Measurements from ENCODE around the gene GPR26. TPM values are rescaled to one million over a fixed set of nuclear protein-coding genes. Genes with fewer than 3 reads are reported as not detected.

GPR26 gene
- total RNA-seq, 1 donor from 2014 or later: 0.14 TPM

DNA sequence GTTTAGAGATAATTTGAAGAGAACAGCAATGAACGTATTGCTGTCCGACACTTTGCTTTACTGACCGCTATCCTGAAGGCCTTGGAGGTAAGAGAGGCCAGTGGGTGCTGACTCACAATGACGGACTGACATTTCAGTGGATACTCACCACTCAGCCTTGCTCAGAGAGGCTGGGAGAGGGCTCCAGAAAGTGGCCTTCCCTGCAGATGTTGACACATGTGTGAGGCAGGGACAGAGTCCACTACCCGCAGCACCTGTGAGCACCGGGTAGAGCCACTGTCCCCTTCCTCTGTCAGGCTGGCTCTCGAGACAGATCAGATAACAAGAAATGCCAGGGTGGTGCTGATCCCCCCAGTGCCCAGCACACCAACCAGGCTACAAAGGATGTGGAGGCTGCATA lies 75.0 kb downstream of the GPR26 start:
- H3K4me1 Mint-ChIP-seq (ENCODE audit: unreplicated experiment): peaks cover 6% of the 10 kb centered on the region
- TF ChIP-seq, protein P1, sequence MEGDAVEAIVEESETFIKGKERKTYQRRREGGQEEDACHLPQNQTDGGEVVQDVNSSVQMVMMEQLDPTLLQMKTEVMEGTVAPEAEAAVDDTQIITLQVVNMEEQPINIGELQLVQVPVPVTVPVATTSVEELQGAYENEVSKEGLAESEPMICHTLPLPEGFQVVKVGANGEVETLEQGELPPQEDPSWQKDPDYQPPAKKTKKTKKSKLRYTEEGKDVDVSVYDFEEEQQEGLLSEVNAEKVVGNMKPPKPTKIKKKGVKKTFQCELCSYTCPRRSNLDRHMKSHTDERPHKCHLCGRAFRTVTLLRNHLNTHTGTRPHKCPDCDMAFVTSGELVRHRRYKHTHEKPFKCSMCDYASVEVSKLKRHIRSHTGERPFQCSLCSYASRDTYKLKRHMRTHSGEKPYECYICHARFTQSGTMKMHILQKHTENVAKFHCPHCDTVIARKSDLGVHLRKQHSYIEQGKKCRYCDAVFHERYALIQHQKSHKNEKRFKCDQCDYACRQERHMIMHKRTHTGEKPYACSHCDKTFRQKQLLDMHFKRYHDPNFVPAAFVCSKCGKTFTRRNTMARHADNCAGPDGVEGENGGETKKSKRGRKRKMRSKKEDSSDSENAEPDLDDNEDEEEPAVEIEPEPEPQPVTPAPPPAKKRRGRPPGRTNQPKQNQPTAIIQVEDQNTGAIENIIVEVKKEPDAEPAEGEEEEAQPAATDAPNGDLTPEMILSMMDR (conservative IDR thresholded peaks at IDR 0.05): no peak
- H3K4me3 Mint-ChIP-seq: no peak overlapping the region
- no peaks in the 10 kb centered on the region for H3K36me3 Mint-ChIP-seq
- H3K27me3 Mint-ChIP-seq: peaks cover 15% of the 10 kb centered on the region
- no peak for DNase-seq (ENCODE audit: extremely low spot score, unreplicated experiment)
- H3K27ac Mint-ChIP-seq: no peak overlapping the region
- no peaks in the 10 kb centered on the region for H3K9me3 Mint-ChIP-seq

DNA sequence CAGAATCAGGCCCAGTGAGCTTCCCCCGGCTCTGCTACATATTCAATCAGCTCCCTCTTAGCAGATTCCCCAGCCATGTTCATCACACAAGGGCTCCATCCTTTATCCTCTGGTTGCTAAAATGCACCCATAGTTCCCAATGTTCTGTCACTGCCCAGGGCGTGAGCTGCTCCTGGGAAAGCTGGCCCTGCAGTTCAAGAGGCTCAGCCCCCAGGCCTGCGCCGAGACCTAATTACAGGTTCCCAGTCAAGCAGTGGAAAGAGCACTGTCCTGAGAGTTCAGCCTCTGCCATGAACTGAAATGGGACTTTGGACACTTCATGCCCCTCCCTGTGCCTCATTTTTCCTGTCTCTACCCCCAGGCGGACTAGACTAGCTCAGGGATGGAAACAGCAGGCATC lies 75.6 kb downstream of the GPR26 start:
- Mint-ChIP-seq H3K27me3 (peaks cover 15% of the 10 kb centered on the region), H3K36me3 (no peaks in the 10 kb centered on the region), H3K27ac (no peak overlapping the region), H3K4me3 (no peak overlapping the region), H3K4me1 (ENCODE audit: unreplicated experiment) (peaks cover 10% of the 10 kb centered on the region), H3K9me3 (no peaks in the 10 kb centered on the region)
- no peak for DNase-seq (ENCODE audit: extremely low spot score, unreplicated experiment)
- TF ChIP-seq, protein P1 (conservative IDR thresholded peaks at IDR 0.05): no peak

DNA sequence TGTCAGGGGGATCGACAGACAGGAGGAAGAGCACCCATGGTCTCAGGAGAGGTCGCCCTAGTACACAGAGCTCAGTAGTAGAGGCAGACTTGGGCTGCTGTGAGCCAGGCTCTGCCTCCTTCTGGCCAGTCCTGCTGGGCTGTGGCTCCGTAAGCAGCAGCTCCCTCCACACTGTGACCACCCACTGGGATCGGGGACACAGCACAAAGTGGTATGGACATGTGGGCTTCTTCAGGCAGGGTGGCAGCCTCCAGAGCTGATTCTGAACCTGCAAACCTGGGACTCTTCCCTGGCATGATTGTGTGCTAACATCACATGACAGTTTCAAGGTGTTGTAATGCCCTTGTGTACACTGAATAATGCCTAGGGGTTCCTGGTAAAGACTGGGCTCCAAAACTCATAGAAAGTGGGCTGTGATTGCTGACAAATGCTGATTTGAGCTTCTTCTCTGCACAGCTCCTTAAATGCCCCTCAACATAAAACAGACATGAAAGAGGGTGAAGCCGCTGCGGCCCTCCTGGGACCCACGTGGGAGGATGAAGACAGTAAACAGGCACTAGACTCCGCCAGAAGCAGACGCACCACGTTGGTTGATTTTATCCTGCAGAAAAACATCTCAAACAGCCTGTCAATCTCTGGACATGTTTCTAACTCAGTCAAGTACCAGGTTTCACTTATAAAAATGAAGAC lies 76.7 kb downstream of the GPR26 start:
- no peaks in the 10 kb centered on the region for H3K36me3 Mint-ChIP-seq
- no peak overlapping the region for H3K27ac Mint-ChIP-seq
- no peak overlapping the region for H3K4me3 Mint-ChIP-seq
- no peak for DNase-seq (ENCODE audit: extremely low spot score, unreplicated experiment)
- peaks cover 15% of the 10 kb centered on the region for H3K27me3 Mint-ChIP-seq
- H3K4me1 Mint-ChIP-seq (ENCODE audit: unreplicated experiment): peaks cover 10% of the 10 kb centered on the region
- TF ChIP-seq, protein P1 (conservative IDR thresholded peaks at IDR 0.05): no peak
- no peaks in the 10 kb centered on the region for H3K9me3 Mint-ChIP-seq

DNA sequence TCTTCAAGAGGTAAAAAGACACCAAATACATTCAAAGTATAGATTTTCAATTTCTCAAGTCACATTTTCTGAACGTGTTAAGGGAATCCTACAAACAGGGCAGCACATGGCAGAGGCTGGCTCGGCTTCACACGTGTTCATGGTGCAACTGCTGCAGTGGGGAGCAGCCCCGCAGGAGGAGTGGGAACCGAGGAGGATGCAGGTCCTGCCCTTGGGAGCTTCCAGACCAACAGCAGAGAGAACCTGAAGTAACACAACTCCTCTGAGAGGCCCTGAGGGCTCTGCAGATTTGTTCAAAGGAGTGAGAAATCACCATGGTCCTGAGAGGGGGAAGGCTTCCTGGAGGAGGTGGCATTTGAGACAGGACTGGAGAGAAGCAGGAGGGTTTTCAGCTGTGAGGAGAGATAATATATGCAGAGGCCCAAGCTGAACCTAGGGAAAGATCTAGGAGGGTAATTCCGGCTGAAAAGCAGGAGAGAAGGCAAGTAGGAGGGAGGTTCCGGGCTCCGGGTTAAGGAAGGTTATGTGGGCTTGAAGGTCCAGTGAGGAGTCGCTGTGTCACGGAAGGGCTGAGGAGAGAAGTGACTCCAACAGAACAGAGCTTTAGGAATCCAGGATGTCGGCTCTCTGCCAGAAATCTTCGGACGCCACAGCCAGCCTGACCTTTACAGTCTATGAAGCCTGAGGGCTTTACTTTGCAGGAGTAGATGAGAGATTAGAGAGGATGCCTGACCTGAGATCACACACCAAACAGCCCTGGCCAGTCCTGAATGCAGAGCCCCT lies 77.5 kb downstream of the GPR26 start:
- peaks cover 15% of the 10 kb centered on the region for H3K27me3 Mint-ChIP-seq
- no peaks in the 10 kb centered on the region for H3K36me3 Mint-ChIP-seq
- DNase-seq (ENCODE audit: extremely low spot score, unreplicated experiment): no peak
- TF ChIP-seq, protein P1 (conservative IDR thresholded peaks at IDR 0.05): no peak
- no peak overlapping the region for H3K4me3 Mint-ChIP-seq
- H3K27ac Mint-ChIP-seq: no peak overlapping the region
- H3K9me3 Mint-ChIP-seq: no peaks in the 10 kb centered on the region
- peaks cover 10% of the 10 kb centered on the region for H3K4me1 Mint-ChIP-seq (ENCODE audit: unreplicated experiment)

DNA sequence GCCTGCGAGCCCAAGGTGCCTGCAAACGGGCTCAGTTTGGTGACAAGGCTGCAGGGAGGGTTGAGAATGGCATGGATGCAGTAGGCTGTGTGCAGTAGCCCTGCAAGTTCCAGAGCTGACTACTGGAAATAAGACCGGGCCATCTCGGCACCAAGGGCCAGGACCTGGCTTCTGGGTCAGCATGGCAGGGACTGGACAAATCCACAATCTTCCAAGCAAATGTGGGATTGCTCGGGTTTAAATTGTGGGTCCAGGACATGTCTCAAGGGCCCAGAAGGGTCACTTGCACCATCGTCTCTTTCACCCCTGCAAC lies 78.0 kb downstream of the GPR26 start:
- no peak overlapping the region for H3K4me3 Mint-ChIP-seq
- no peak for DNase-seq (ENCODE audit: extremely low spot score, unreplicated experiment)
- no peaks in the 10 kb centered on the region for H3K36me3 Mint-ChIP-seq
- peaks cover 10% of the 10 kb centered on the region for H3K4me1 Mint-ChIP-seq (ENCODE audit: unreplicated experiment)
- H3K27me3 Mint-ChIP-seq: peaks cover 11% of the 10 kb centered on the region
- no peaks in the 10 kb centered on the region for H3K9me3 Mint-ChIP-seq
- H3K27ac Mint-ChIP-seq: no peak overlapping the region
- TF ChIP-seq, protein P1 (conservative IDR thresholded peaks at IDR 0.05): no peak

Other genes with a start within 250 kb of the GPR26 start
- gene CPXM2, start 225.5 kb downstream of the GPR26 start, total RNA-seq (ENCODE audit: low replicate concordance): 15.0 and 51.1 TPM in 2 replicates